Cardiac septum (tissue), 1 donor: Measurements from ENCODE around the gene SARM1. TPM values are rescaled to one million over a fixed set of nuclear protein-coding genes. Genes with fewer than 3 reads are reported as not detected.
"Not testable (repeated sequence)": the region's sequence is repeated elsewhere in the genome, so short reads cannot be mapped to it uniquely, and the experiment has no call there.

ENCODE experiments used
- DNase-seq: peaks from one replicate; pipeline ENCODE4 v3.0.0-alpha.2; 2020; ENCODE audit warnings: low spot score
- intact Hi-C: fragments of 100-400 bp; cut with DNase I; formaldehyde crosslinking; loops from one replicate; pipeline ENCODE4 v1.14.0; 2022
- total RNA-seq: library from RNA; stranded (reverse); fragmentation: NEBNext Ultra II Directional; extraction: Animal tissue kit (Norgen Biotek cat#: 25700); gene quantifications from one replicate; pipeline ENCODE4 v1.2.1, GENCODE V29; 2021
- donor health status: DM: no; HTN: no; CAD: no.

Gene SARM1
- total RNA-seq, 1 donor from 2014 or later, result 10.4 TPM

GRCh38 chr17:28404812-28405570, 33.5 kb downstream of the SARM1 start:
- DNase-seq, result no peak

GRCh38 chr17:28405632-28406472, 34.4 kb downstream of the SARM1 start, which contains the start of gene SLC46A1:
Gene SLC46A1, minus strand, starts transcription at chr17:28406212. Its CDS starts 98 bp downstream, at chr17:28406114.
- peak; percentile 82 for DNase-seq
- intact Hi-C loops, result no loop called here

More at GRCh38 chr17:28404812-28405570, 33.5 kb downstream of the SARM1 start:
- intact Hi-C loops, result no loop called here

GRCh38 chr17:28406473-28406814, 35.0 kb downstream of the SARM1 start:
- no peak for DNase-seq
- intact Hi-C loops, result no loop called here

- no peak for DNase-seq
- intact Hi-C loops, result no loop called here
These were observed 35.9 kb downstream of the SARM1 start for GRCh38 chr17:28407130-28407973.

- intact Hi-C loops, result no loop called here
- DNase-seq, result no peak
These were observed 36.4 kb downstream of the SARM1 start for GRCh38 chr17:28407974-28408306.

GRCh38 chr17:28412099-28412498, 40.6 kb downstream of the SARM1 start:
- no peak for DNase-seq
- intact Hi-C loops, result no loop called here

GRCh38 chr17:28413804-28414203, 42.3 kb downstream of the SARM1 start:
- intact Hi-C loops, result no loop called here
- no peak for DNase-seq

- intact Hi-C loops, result no loop called here
- DNase-seq, result no peak
These were observed 44.4 kb downstream of the SARM1 start for GRCh38 chr17:28415886-28416285.

- intact Hi-C loops, result no loop called here
- no peak for DNase-seq
These were observed 45.3 kb downstream of the SARM1 start for GRCh38 chr17:28416703-28417311.

GRCh38 chr17:28421787-28422305, 50.4 kb downstream of the SARM1 start:
- intact Hi-C loops, result no loop called here
- DNase-seq, result no peak

GRCh38 chr17:28425206-28425605, 53.7 kb downstream of the SARM1 start:
- DNase-seq, result no peak
- intact Hi-C loops, result no loop called here

- intact Hi-C loops, result no loop called here
- no peak for DNase-seq
These were observed 54.6 kb downstream of the SARM1 start for GRCh38 chr17:28426081-28426519.

GRCh38 chr17:28427371-28427770, 55.9 kb downstream of the SARM1 start:
- intact Hi-C loops, result no loop called here
- DNase-seq, result no peak

- intact Hi-C loops, result not testable (repeated sequence)
These were observed 56.5 kb downstream of the SARM1 start for GRCh38 chr17:28427982-28428381.

GRCh38 chr17:28433721-28434120, 62.2 kb downstream of the SARM1 start:
- intact Hi-C loops, result no loop called here
- no peak for DNase-seq

More at GRCh38 chr17:28427982-28428381, 56.5 kb downstream of the SARM1 start:
- not testable (repeated sequence) for DNase-seq

- intact Hi-C loops, DNase-seq: not testable (repeated sequence)
These were observed 62.8 kb downstream of the SARM1 start for GRCh38 chr17:28434326-28434725.

- intact Hi-C loops, result no loop called here
- no peak for DNase-seq
These were observed 72.6 kb downstream of the SARM1 start for GRCh38 chr17:28443901-28444638.

- intact Hi-C loops, result no loop called here
- DNase-seq, result no peak
These were observed 75.4 kb downstream of the SARM1 start for GRCh38 chr17:28446716-28447395.
